ENCODE data around the gene SLC23A2.

Gene SLC23A2

GRCh38 chr20:4838526-4838925 is 162.8 kb downstream of the SLC23A2 start:
- in situ Hi-C loops (cut with HindIII; ENCODE audit: low sequenced_read_pairs), result no loop called here
- no peak overlapping the region for H3K4me3 ChIP-seq (ENCODE audit: low read depth, low read length)
- no peak for DNase-seq (ENCODE audit: low read depth)
- TF ChIP-seq CTCF (IDR thresholded peaks at IDR 0.05; ENCODE audit: low read depth, low read length, missing control alignments), result no peak

- DNase-seq (ENCODE audit: low read depth), result no peak
- in situ Hi-C loops (cut with HindIII; ENCODE audit: low sequenced_read_pairs), result no loop called here
- no peak overlapping the region for H3K4me3 ChIP-seq (ENCODE audit: low read depth, low read length)
- TF ChIP-seq CTCF (IDR thresholded peaks at IDR 0.05; ENCODE audit: low read depth, low read length, missing control alignments), result no peak
Measured at GRCh38 chr20:4837760-4838159, 163.6 kb downstream of the SLC23A2 start.

- in situ Hi-C loops (cut with HindIII; ENCODE audit: low sequenced_read_pairs), result no loop called here
- no peak for TF ChIP-seq CTCF (IDR thresholded peaks at IDR 0.05; ENCODE audit: low read depth, low read length, missing control alignments)
- no peak for DNase-seq (ENCODE audit: low read depth)
- no peak overlapping the region for H3K4me3 ChIP-seq (ENCODE audit: low read depth, low read length)
Measured at GRCh38 chr20:4836935-4837334, 164.4 kb downstream of the SLC23A2 start.

GRCh38 chr20:4836473-4836872 is 164.8 kb downstream of the SLC23A2 start:
- H3K4me3 ChIP-seq (ENCODE audit: low read depth, low read length), result no peak overlapping the region
- TF ChIP-seq CTCF (IDR thresholded peaks at IDR 0.05; ENCODE audit: low read depth, low read length, missing control alignments), result no peak
- no peak for DNase-seq (ENCODE audit: low read depth)
- in situ Hi-C loops (cut with HindIII; ENCODE audit: low sequenced_read_pairs), result no loop called here

GRCh38 chr20:4835244-4836177 is 165.8 kb downstream of the SLC23A2 start:
- H3K4me3 ChIP-seq (ENCODE audit: low read depth, low read length), result no peak overlapping the region
- DNase-seq (ENCODE audit: low read depth), result peak; percentile 70
- in situ Hi-C loops (cut with HindIII; ENCODE audit: low sequenced_read_pairs), result no loop called here
- TF ChIP-seq CTCF (IDR thresholded peaks at IDR 0.05; ENCODE audit: low read depth, low read length, missing control alignments), result no peak

GRCh38 chr20:4833074-4833728 is 168.1 kb downstream of the SLC23A2 start:
- in situ Hi-C loops (cut with HindIII; ENCODE audit: low sequenced_read_pairs), result no loop called here
- TF ChIP-seq CTCF (IDR thresholded peaks at IDR 0.05; ENCODE audit: low read depth, low read length, missing control alignments), result no peak
- DNase-seq (ENCODE audit: low read depth), result no peak
- no peak overlapping the region for H3K4me3 ChIP-seq (ENCODE audit: low read depth, low read length)

Measured in astrocyte of the cerebellum (primary cell).